Uterus (tissue), 2 donors: ENCODE results near the gene SYT2.

Experiments
- CTCF ChIP-seq, 4 experiments: fragments of 200-600 bp in 2 of 4; fragments of 450-650 bp in 2 of 4; sonication (generic) in 2 of 4; IDR thresholded peaks; one replicate each; pipeline ENCODE4 v1.5.1; 2016 to 2019; ENCODE audit warnings: antibody characterized with exemption in 4 of 4, mild to moderate bottlenecking in 2 of 4, moderate library complexity in 1 of 4
- POLR2A ChIP-seq, 2 donors: fragments of 450-650 bp; IDR thresholded peaks; one replicate each; pipeline ENCODE4 v1.6.1; 2016; ENCODE audit warnings: antibody characterized with exemption in 2 of 2, mild to moderate bottlenecking in 1 of 2, moderate library complexity in 1 of 2

- no peak for TF ChIP-seq CTCF (IDR thresholded peaks at IDR 0.05)
- no peak for TF ChIP-seq POLR2A (IDR thresholded peaks at IDR 0.05)
These were observed 104.7 kb downstream of the SYT2 start for GRCh38 chr1:202605515-202605914.
